KOPT-K1 (cell line): Measurements from ENCODE around the gene MCM5.

ENCODE experiments used
- H3K27ac ChIP-seq: fragments of 200-600 bp; sonication (generic); 2 replicates; pipeline ENCODE4 v1.5.1; 2016; ENCODE audit warnings: antibody characterized with exemption, mild to moderate bottlenecking, low read depth, low read length; ENCODE audit not compliant: poor library complexity, severe bottlenecking
- H3K36me3 ChIP-seq: fragments of 200-600 bp; sonication (generic); 2 replicates; pipeline ENCODE4 v1.5.1; 2017; ENCODE audit warnings: antibody characterized with exemption, mild to moderate bottlenecking, low read length, moderate library complexity; ENCODE audit not compliant: insufficient read depth
- H3K9me3 ChIP-seq: fragments of 200-600 bp; sonication (generic); 2 replicates; pipeline ENCODE4 v1.5.1; 2017; ENCODE audit warnings: antibody characterized with exemption, low read length, mild to moderate bottlenecking; ENCODE audit not compliant: insufficient read depth, poor library complexity, severe bottlenecking

Gene MCM5

GRCh38 chr22:35443790-35444684 lies 44.1 kb downstream of the MCM5 start:
- H3K9me3 ChIP-seq = no peaks in the 10 kb centered on the region
- no peak overlapping the region for H3K27ac ChIP-seq
- peaks cover 56% of the 10 kb centered on the region for H3K36me3 ChIP-seq

DNA sequence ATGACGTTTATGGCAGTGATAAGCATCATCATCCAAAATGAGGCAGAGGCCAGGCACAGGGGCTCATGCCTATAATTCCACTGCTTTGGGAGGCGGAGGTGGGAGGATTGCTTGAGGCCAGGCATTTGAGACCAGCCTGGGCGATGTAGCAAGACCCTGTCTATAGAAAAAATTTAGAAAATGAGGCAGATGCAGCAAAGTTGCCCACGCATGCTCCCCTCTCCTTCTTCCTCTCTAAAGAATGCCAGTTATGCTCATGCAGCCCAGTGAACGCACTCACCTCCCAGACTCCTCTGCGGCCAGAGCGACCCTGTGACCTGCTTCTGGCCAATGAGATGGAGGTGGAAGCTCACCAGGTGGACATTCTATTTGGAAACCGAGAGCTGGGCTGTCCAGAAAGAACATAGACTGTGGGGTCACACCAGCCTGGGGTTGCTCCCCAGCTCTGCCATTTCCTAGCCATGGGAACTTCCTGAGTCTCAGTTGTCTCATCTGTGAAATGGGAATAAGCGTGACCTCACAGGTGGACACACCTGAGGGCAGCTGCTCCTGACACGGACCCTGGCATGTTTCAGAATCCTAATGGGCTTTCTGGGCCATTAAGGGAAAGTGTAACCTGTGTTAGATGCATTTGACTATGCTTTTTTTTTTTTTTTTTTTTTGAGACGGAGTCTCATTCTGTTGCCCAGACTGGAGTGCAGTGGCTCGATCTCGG lies 44.9 kb downstream of the MCM5 start:
- H3K27ac ChIP-seq = no peak overlapping the region
- H3K9me3 ChIP-seq = no peaks in the 10 kb centered on the region
- peaks cover 49% of the 10 kb centered on the region for H3K36me3 ChIP-seq

- Histone ChIP-seq H3K36me3 (peaks cover 52% of the 10 kb centered on the region), H3K27ac (no peak overlapping the region), H3K9me3 (no peaks in the 10 kb centered on the region)
Observed at GRCh38 chr22:35445933-35446332, 46.0 kb downstream of the MCM5 start.

- no peak overlapping the region for H3K27ac ChIP-seq
Observed at GRCh38 chr22:35446365-35446764, 46.4 kb downstream of the MCM5 start.

GRCh38 chr22:35448523-35448922 lies 48.6 kb downstream of the MCM5 start:
- Histone ChIP-seq H3K9me3 (no peaks in the 10 kb centered on the region), H3K27ac (no peak overlapping the region), H3K36me3 (peaks cover 51% of the 10 kb centered on the region)

More at GRCh38 chr22:35446365-35446764, 46.4 kb downstream of the MCM5 start:
- Histone ChIP-seq H3K36me3 (peaks cover 49% of the 10 kb centered on the region), H3K9me3 (no peaks in the 10 kb centered on the region)

DNA sequence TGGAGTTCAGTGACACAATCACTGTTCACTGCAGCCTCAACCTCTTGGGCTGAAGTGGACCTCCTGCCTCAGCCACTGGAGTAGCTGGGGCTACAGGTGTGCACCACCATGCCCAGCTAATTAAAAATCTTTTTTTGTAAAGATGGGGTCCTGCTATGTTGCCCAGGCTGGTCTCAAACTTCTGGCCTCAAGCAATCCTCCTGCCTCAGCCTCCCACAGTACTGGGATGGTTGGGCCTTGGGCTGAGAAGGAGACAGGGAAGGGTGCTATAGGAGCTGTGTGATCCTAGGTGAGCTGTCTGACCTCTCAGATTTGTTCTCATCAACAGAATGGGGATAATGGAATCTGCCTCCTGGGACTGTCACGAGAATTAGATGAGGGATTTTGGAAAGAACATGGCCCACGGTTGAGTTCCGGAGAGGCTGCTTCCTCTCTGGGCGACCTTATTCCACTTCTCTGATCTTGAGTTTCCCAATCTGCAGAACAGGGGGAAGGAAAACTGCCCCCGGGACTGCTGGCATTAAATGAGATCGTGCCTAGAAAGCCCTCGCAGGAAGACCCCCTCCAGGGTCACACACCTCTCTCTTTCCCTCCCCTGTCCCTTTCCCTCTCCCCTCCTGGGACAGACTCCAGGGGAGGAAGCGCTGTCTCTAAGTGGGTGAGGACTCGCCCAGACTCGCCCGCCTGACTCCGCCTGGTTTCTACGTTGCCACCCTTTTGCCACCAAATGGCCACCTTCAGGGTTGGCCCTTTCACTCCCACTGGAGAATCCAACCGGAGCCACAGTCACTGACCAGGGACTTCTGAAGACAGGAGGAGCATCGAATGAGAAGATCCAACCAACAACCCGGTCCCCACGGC lies 50.1 kb downstream of the MCM5 start:
- no peak overlapping the region for H3K27ac ChIP-seq
- peaks cover 45% of the 10 kb centered on the region for H3K36me3 ChIP-seq
- no peaks in the 10 kb centered on the region for H3K9me3 ChIP-seq

DNA sequence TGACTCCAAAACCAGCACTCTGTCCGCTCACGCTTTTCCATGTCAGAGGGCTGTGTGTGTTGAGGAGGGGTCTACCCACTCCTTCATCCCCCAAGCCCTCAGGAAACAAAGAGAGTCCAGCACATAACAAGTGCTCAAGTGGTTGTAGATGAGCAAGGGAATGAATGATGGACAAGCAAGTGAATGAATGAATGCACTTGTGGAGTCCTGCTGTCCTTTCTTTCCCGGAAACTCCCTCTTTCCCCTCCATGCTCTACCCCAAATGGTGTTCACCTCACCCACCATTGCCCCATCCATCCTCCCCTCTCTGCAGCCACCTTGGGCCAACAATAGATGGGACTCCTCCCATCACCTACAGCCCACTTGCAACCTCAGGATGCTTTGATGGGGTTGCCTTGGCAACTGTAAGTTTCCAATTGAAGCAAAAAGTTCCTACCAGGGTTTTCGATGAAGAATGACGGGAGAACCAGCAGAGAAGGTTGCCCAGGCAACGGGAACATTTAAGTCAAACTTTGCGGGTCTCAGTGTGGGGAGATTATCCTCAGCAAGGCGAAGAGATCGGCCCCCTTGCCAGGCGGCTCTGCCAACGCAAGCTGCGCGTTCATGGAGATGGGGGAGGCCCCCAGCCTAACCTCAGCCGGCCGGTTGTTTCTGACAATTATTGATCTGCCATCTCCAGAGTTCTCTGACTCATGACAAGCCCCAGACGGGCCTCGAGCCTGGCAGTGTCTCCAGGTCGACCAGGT lies 51.1 kb downstream of the MCM5 start:
- Histone ChIP-seq H3K9me3 (no peaks in the 10 kb centered on the region), H3K27ac (no peak overlapping the region), H3K36me3 (peaks cover 40% of the 10 kb centered on the region)

DNA sequence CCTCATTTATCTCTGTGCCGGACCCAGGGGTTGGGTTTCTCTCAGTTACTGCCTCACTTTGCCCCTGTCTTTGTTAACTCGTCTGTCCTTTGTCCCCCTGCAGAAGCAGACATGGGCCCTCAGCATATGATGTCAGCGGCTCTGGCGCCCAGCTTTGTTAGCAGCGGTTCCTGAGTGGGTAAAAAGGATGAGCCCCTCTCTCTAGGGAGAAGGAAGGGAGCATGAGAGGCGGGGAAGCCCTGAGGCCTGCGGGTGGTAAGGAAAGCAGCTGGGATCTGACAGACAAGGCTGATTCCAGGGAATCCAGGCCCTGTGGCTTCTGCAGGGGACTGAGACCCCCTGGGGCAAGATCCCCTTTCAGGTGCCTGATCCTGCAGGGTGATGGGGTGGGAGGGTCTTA lies 51.7 kb downstream of the MCM5 start:
- H3K36me3 ChIP-seq = peaks cover 34% of the 10 kb centered on the region
- no peak overlapping the region for H3K27ac ChIP-seq
- no peaks in the 10 kb centered on the region for H3K9me3 ChIP-seq

GRCh38 chr22:35452351-35452781 lies 52.4 kb downstream of the MCM5 start:
- Histone ChIP-seq H3K27ac (no peak overlapping the region), H3K36me3 (peaks cover 28% of the 10 kb centered on the region), H3K9me3 (no peaks in the 10 kb centered on the region)

GRCh38 chr22:35452810-35453743 lies 53.1 kb downstream of the MCM5 start:
- Histone ChIP-seq H3K9me3 (no peaks in the 10 kb centered on the region), H3K36me3 (peaks cover 25% of the 10 kb centered on the region), H3K27ac (no peak overlapping the region)

GRCh38 chr22:35454416-35455054 lies 54.6 kb downstream of the MCM5 start:
- Histone ChIP-seq H3K9me3 (no peaks in the 10 kb centered on the region), H3K27ac (no peak overlapping the region), H3K36me3 (peaks cover 16% of the 10 kb centered on the region; the same call in 1 of the 2 replicates)

DNA sequence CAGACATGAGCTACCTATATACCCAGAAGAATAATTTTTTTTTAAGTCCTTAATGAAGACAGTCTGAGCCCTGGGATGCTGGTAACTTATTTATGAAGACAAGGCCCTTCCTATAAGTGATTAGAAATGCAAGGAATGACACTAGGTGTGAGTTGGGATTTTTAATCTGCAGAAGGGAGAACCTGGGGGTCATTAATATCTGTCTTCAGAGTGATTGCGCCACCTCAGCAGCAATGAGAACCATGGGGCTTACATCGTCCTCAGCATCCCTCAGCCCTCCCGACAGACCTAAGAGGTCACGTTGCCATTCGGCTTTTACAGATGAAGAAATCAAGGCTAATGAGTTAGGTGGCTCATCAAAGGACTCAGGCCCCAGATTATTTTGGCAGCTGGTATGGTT lies 55.6 kb downstream of the MCM5 start:
- Histone ChIP-seq H3K36me3 (peaks cover 12% of the 10 kb centered on the region; the same call in 1 of the 2 replicates), H3K27ac (no peak overlapping the region), H3K9me3 (no peaks in the 10 kb centered on the region)

- H3K27ac ChIP-seq = no peak overlapping the region
- H3K36me3 ChIP-seq = peaks cover 6% of the 10 kb centered on the region; the same call in 1 of the 2 replicates
- no peaks in the 10 kb centered on the region for H3K9me3 ChIP-seq
Observed at GRCh38 chr22:35456757-35457156, 56.8 kb downstream of the MCM5 start.
